Right lobe of liver (tissue), 4 donors: ENCODE results near the gene SPATA2L.

Source experiments
- POLR2A ChIP-seq: fragments of 450-650 bp; IDR thresholded peaks from one replicate; pipeline ENCODE4 v1.6.1; 2017; ENCODE audit warnings: antibody characterized with exemption, mild to moderate bottlenecking
- TF ChIP-seq, protein P1 (sequence below), 4 donors: fragments of 200-600 bp in 3 of 4; fragments of 450-650 bp in 1 of 4; IDR thresholded peaks; one replicate each; pipeline versions ENCODE4 v1.5.1 to v1.8.0; 2016 to 2022; ENCODE audit warnings: antibody characterized with exemption in 4 of 4, mild to moderate bottlenecking in 2 of 4
- donor health status: DM: no; HTN: no; CAD: no.
- donor health status: DM: no; HTN: no; CAD: no.
- donor health status: DM: no; HTN: yes; CAD: no.

GRCh38 chr16:89732918-89733242 is 31.4 kb upstream of the SPATA2L start:
- TF ChIP-seq, protein P1, sequence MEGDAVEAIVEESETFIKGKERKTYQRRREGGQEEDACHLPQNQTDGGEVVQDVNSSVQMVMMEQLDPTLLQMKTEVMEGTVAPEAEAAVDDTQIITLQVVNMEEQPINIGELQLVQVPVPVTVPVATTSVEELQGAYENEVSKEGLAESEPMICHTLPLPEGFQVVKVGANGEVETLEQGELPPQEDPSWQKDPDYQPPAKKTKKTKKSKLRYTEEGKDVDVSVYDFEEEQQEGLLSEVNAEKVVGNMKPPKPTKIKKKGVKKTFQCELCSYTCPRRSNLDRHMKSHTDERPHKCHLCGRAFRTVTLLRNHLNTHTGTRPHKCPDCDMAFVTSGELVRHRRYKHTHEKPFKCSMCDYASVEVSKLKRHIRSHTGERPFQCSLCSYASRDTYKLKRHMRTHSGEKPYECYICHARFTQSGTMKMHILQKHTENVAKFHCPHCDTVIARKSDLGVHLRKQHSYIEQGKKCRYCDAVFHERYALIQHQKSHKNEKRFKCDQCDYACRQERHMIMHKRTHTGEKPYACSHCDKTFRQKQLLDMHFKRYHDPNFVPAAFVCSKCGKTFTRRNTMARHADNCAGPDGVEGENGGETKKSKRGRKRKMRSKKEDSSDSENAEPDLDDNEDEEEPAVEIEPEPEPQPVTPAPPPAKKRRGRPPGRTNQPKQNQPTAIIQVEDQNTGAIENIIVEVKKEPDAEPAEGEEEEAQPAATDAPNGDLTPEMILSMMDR (IDR thresholded peaks at IDR 0.05): no peak
- TF ChIP-seq POLR2A: no peak
